ENCODE data around the gene GNPTAB. TPM values are rescaled to one million over a fixed set of nuclear protein-coding genes. Genes with fewer than 3 reads are reported as not detected.
"Not testable (repeated sequence)": the region's sequence is repeated elsewhere in the genome, so short reads cannot be mapped to it uniquely, and the experiment has no call there.

The GNPTAB gene
- polyA plus RNA-seq, 2 of the 4 experiments (the other 2 are of a cell fraction): 20.3 to 29.3 TPM

- no peak for DNase-seq (ENCODE audit: low read depth in 1 of 2, low spot score in 1 of 2)
Measured at GRCh38 chr12:101862245-101862644, 31.5 kb upstream of the GNPTAB start.

GRCh38 chr12:101861688-101862087, 30.9 kb upstream of the GNPTAB start:
- H3K4me1 ChIP-seq: peaks cover 20% of the 10 kb centered on the region
- FAIRE-seq; H3K4me3 ChIP-seq; H3K4me2 ChIP-seq; POLR2A ChIA-PET; H3K27ac ChIP-seq; ATAC-seq; DNase-seq (ENCODE audit: low read depth in 1 of 2, low spot score in 1 of 2); H3K9me3 ChIP-seq: not testable (repeated sequence)
- CTCF ChIA-PET: interaction anchor here (1.6 kb wide), 2 partner anchors 22 to 89 kb away, joined by 3 to 5 read pairs; no protein-coding TSS in a partner anchor
- 53% methylated on average over 2 of the region's 2 CpGs for WGBS (ENCODE audit: missing lambda C conversion rate)

More at GRCh38 chr12:101862245-101862644, 31.5 kb upstream of the GNPTAB start:
- TF ChIP-seq NFE2L2 (conservative IDR thresholded peaks at IDR 0.05; ENCODE audit: low read length): no peak
- no peak for TF ChIP-seq KDM1A (IDR thresholded peaks at IDR 0.05; ENCODE audit: low read depth)
- no peak for TF ChIP-seq MYC (IDR thresholded peaks at IDR 0.05; ENCODE audit: borderline replicate concordance, low read length)
- TF ChIP-seq BHLHE40 (IDR thresholded peaks at IDR 0.05; ENCODE audit: low read depth, low read length): no peak
- no peak for ATAC-seq
- H3K27ac ChIP-seq: no peak overlapping the region
- no peak overlapping the region for H3K4me3 ChIP-seq
- ChIA-PET CTCF (interaction anchor here (1.6 kb wide), 1 partner anchor 22 kb away, joined by 3 read pairs; no protein-coding TSS in a partner anchor), POLR2A (no interaction called here)
- H3K4me2 ChIP-seq: no peak overlapping the region
- H3K9me3 ChIP-seq: no peaks in the 10 kb centered on the region
- H3K4me1 ChIP-seq: peaks cover 14% of the 10 kb centered on the region; the same call in 2 of the 3 replicates
- 80% methylated on average over 2 of the region's 2 CpGs for WGBS (ENCODE audit: missing lambda C conversion rate)
- no peak for FAIRE-seq

- FAIRE-seq (no peak), DNase-seq (ENCODE audit: low read depth in 1 of 2, low spot score in 1 of 2) (no peak), ATAC-seq (no peak)
- peak overlapping the region in 1 of 2 experiments; percentile 15; a peak in 1 of 6 replicates for H3K27ac ChIP-seq
- peaks cover 37% of the 10 kb centered on the region for H3K4me1 ChIP-seq
- no peak for TF ChIP-seq CBX2 (IDR thresholded peaks at IDR 0.05; ENCODE audit: borderline replicate concordance, low read depth)
- TF ChIP-seq EHF (CRISPR knock-in tag; IDR thresholded peaks at IDR 0.05): no peak
- no peak for TF ChIP-seq EHMT2 (IDR thresholded peaks at IDR 0.05; ENCODE audit: low read depth)
- TF ChIP-seq CTCF (IDR thresholded peaks at IDR 0.05): no peak
- TF ChIP-seq USF2 (IDR thresholded peaks at IDR 0.05): no peak
- TF ChIP-seq FOSB (CRISPR knock-in tag; IDR thresholded peaks at IDR 0.05): no peak
- no peak for TF ChIP-seq ELK1 (IDR thresholded peaks at IDR 0.05; ENCODE audit: low read depth, low read length)
- no peak for TF ChIP-seq RNF2 (IDR thresholded peaks at IDR 0.05; ENCODE audit: borderline replicate concordance, low read depth)
- no peak for TF ChIP-seq HOXA7 (CRISPR knock-in tag; IDR thresholded peaks at IDR 0.05)
- TF ChIP-seq HOXB13 (CRISPR knock-in tag; IDR thresholded peaks at IDR 0.05; ENCODE audit: low read depth): no peak
- no peak for TF ChIP-seq REST (IDR thresholded peaks at IDR 0.05)
- TF ChIP-seq POLR2AphosphoS2 (conservative IDR thresholded peaks at IDR 0.05; ENCODE audit: low read length): no peak
- no peak for TF ChIP-seq MYC (IDR thresholded peaks at IDR 0.05; ENCODE audit: borderline replicate concordance, low read length)
- TF ChIP-seq CHD4 (IDR thresholded peaks at IDR 0.05; ENCODE audit: borderline replicate concordance): no peak
- POLR2A ChIA-PET: no interaction called here
- CTCF ChIA-PET: interaction anchor here (0.8 to 1.6 kb wide), 3 partner anchors 29 to 87 kb away, joined by 3 to 5 read pairs (median 3); partner anchors contain the start of gene GNPTAB
- no peak overlapping the region for H3K4me2 ChIP-seq
- H3K9me3 ChIP-seq: no peaks in the 10 kb centered on the region
- no peak overlapping the region for H3K4me3 ChIP-seq
Measured at GRCh38 chr12:101859664-101860607, 29.2 kb upstream of the GNPTAB start.

Measured in A549 (cell line).